ENCODE measurements around the gene LDB3.

GRCh38 chr10:86670290-86670811 lies 2.0 kb downstream of the LDB3 start:
- no peak for TF ChIP-seq CTCF (IDR thresholded peaks at IDR 0.05)
- TF ChIP-seq POLR2A (IDR thresholded peaks at IDR 0.05): no peak
